Bronchial epithelial cell (primary cell): ENCODE measurements around the gene MRO. TPM values are rescaled to one million over a fixed set of nuclear protein-coding genes. Genes with fewer than 3 reads are reported as not detected.

Experiments used
- DNase-seq: peaks from one replicate; pipeline ENCODE4 v3.0.0-alpha.2; 2010; ENCODE audit warnings: low read depth
- FAIRE-seq: peaks from 2 replicates; lab custom pipeline; 2011; peaks lifted over from hg19 to GRCh38; lab: Jason Lieb, UNC
- H3K27me3 ChIP-seq: 2 replicates; pipeline ENCODE4 v1.5.1; 2011; ENCODE audit warnings: low read length; ENCODE audit not compliant: control insufficient read depth, insufficient read depth
- H3K36me3 ChIP-seq: 2 replicates; pipeline ENCODE4 v1.5.1; 2011; ENCODE audit warnings: low read length; ENCODE audit not compliant: control insufficient read depth, insufficient read depth
- H3K4me3 ChIP-seq: 2 replicates; pipeline ENCODE4 v1.5.1; 2011; ENCODE audit warnings: mild to moderate bottlenecking, low read depth, low read length, control low read depth
- CTCF ChIP-seq: IDR thresholded peaks from 2 replicates; pipeline ENCODE4 v1.5.1; 2011; ENCODE audit warnings: mild to moderate bottlenecking, moderate library complexity, low read length, control low read depth, inconsistent platforms; ENCODE audit not compliant: insufficient read depth, severe bottlenecking
- total RNA-seq: library from RNA; depleted of rRNA; stranded (reverse); fragments of >200 nt; gene quantifications from 2 replicates; pipeline ENCODE4 v1.2.1, GENCODE V29; 2014

Gene MRO
- total RNA-seq, 1 donor from 2014 or later, result not detected

GRCh38 chr18:50832754-50833153 is 12.9 kb upstream of the MRO start:
- DNase-seq (no peak), FAIRE-seq (no peak)
- Histone ChIP-seq H3K36me3 (no peaks in the 10 kb centered on the region), H3K27me3 (peaks cover 4% of the 10 kb centered on the region), H3K4me3 (no peak overlapping the region)
- TF ChIP-seq CTCF, result no peak

- DNase-seq (no peak), FAIRE-seq (no peak)
- Histone ChIP-seq H3K27me3 (peaks cover 4% of the 10 kb centered on the region), H3K36me3 (no peaks in the 10 kb centered on the region), H3K4me3 (no peak overlapping the region)
- TF ChIP-seq CTCF, result no peak
Measured at GRCh38 chr18:50830544-50830943, 10.7 kb upstream of the MRO start.

- no peak for FAIRE-seq
- Histone ChIP-seq H3K4me3 (no peak overlapping the region), H3K36me3 (no peaks in the 10 kb centered on the region), H3K27me3 (peaks cover 4% of the 10 kb centered on the region)
- DNase-seq, result no peak
- no peak for TF ChIP-seq CTCF
Measured at GRCh38 chr18:50829644-50830043, 9.8 kb upstream of the MRO start.

GRCh38 chr18:50826027-50826426 is 6.2 kb upstream of the MRO start:
- DNase-seq, result no peak
- TF ChIP-seq CTCF, result no peak
- no peak for FAIRE-seq
- Histone ChIP-seq H3K4me3 (no peak overlapping the region), H3K27me3 (peaks cover under 1% of the 10 kb centered on the region), H3K36me3 (no peaks in the 10 kb centered on the region)

GRCh38 chr18:50825621-50826020 is 5.8 kb upstream of the MRO start:
- no peak overlapping the region for H3K4me3 ChIP-seq
- no peak for DNase-seq
- H3K27me3 ChIP-seq, result peaks cover 2% of the 10 kb centered on the region
- H3K36me3 ChIP-seq, result no peaks in the 10 kb centered on the region
- FAIRE-seq, result no peak
- no peak for TF ChIP-seq CTCF

- no peaks in the 10 kb centered on the region for H3K36me3 ChIP-seq
- H3K4me3 ChIP-seq, result no peak overlapping the region
- DNase-seq (no peak), FAIRE-seq (no peak)
- H3K27me3 ChIP-seq, result peaks cover 2% of the 10 kb centered on the region
- TF ChIP-seq CTCF, result no peak
Measured at GRCh38 chr18:50822756-50823155, 2.9 kb upstream of the MRO start.
